AG09319 (cell line): ENCODE data around the gene ENTPD2.

Experiments
- DNase-seq: peaks from one replicate; pipeline ENCODE4 v3.0.0-alpha.2; 2010; ENCODE audit warnings: low read depth; ENCODE audit errors: extremely low read depth
- CTCF ChIP-seq: IDR thresholded peaks from 2 replicates; pipeline ENCODE4 v1.5.1; 2011; ENCODE audit warnings: low read depth, mild to moderate bottlenecking, inconsistent platforms, low read length, moderate library complexity

Gene ENTPD2

DNA sequence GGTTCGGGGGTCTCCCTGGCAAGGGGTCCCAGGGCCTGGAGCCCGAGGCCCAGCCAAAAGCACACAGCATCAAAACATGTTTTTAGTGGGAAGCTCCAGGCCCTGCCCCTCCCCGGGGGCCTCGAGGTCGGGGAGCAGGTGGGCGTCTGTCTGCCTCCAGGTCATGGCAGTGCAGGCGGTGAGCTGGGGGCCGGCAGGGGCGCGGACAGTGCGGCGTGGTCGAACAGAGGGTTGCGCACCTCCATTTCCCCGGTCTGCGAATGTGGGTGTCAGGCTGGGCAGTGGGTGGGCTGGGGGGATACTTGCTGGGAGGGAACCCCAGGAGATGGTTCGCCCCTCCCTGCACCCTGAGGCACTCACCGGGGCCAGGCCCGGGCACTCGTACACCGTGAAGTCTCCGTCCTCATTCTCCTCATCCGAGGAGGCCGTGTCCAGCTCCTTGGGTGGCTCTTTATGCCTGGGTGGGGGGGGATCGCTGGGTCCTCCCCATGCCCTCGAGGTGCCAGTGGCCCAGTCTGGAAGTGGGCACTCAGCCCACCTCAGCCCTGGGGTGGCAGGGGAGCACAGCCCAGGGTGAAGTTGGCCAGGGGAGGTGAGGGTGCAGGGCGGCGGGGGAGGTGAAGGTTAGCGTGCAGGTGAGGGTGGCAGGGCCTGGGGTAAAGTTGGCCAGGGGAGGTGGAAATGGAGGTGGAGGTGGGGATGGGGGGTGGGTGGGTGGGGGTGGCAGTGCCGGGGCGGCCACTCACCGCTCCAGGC, 14.1 kb downstream of the ENTPD2 start:
- TF ChIP-seq CTCF = no peak
- DNase-seq = no peak

- DNase-seq = no peak
- TF ChIP-seq CTCF = no peak
These were observed 14.9 kb downstream of the ENTPD2 start for GRCh38 chr9:137038916-137039315.

- TF ChIP-seq CTCF = no peak
- no peak for DNase-seq
These were observed 16.4 kb downstream of the ENTPD2 start for GRCh38 chr9:137037483-137037882.

GRCh38 chr9:137037035-137037434, 16.8 kb downstream of the ENTPD2 start:
- no peak for DNase-seq

DNA sequence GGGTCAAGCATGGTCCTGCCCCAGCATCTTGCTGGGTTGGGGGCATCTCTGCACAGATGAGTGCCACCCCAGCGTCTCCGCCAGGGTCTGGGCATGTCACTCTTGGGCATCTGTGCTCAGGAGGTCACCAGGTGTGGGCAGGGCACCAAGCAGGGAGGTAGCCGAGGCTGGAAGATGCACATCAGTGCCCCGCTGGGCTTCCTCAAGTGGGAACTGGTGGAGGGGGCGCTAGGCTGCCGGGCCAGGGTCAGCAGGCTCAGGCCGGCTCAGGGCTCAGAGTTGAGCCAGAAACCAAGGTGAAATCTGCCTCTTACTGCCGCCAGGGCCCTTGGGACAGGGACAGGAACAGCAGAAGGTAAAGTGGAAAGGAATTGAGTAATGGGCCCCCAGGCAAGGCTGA, 17.9 kb downstream of the ENTPD2 start:
- no peak for TF ChIP-seq CTCF
- no peak for DNase-seq

More at GRCh38 chr9:137037035-137037434, 16.8 kb downstream of the ENTPD2 start:
- TF ChIP-seq CTCF = no peak

GRCh38 chr9:137035507-137035834, 18.4 kb downstream of the ENTPD2 start:
- DNase-seq = no peak

More at GRCh38 chr9:137035507-137035834, 18.4 kb downstream of the ENTPD2 start:
- no peak for TF ChIP-seq CTCF
